A549 (cell line): ENCODE data around the gene EBF3. TPM values are rescaled to one million over a fixed set of nuclear protein-coding genes. Genes with fewer than 3 reads are reported as not detected.

Source experiments
- ATAC-seq, 2 experiments: fragments of 200-7000 bp in 1 of 2; fragments of >200 bp in 1 of 2; cut with Nextera tagmentation in 1 of 2; cut with Tn5 transposase in 1 of 2; 3 replicates each; pipeline versions ENCODE4 v1.8.0 to v1.9.1; 2018 to 2020; ENCODE audit warnings: mild to moderate bottlenecking in 1 of 2, moderate library complexity in 1 of 2
- CTCF ChIA-PET: fragments of 300-600 bp; sonication (Branson Sonifier 250); formaldehyde crosslinking; extraction: SDS; loops from one replicate; lab custom pipeline; 2021; ENCODE audit warnings: antibody characterized with exemption, inconsistent platforms; lab: Yijun Ruan, JAX
- POLR2A ChIA-PET: fragments of 350-600 bp; formaldehyde crosslinking; extraction: SDS; loops from one replicate; lab custom pipeline; 2021; ENCODE audit warnings: antibody characterized with exemption, inconsistent platforms; lab: Yijun Ruan, JAX
- DNase-seq, 2 experiments: peaks; one replicate each; pipeline versions ENCODE4 v3.0.0 to v3.0.0-alpha.2; 2011 to 2016; ENCODE audit warnings: low read depth in 1 of 2, low spot score in 1 of 2
- FAIRE-seq: peaks from 2 replicates; lab custom pipeline; 2011; peaks lifted over from hg19 to GRCh38; lab: Jason Lieb, UNC
- H3K27ac ChIP-seq, 2 experiments: fragments of >200 bp; sonication (Bioruptor Twin); formaldehyde crosslinking; 3 replicates each; pipeline ENCODE4 v1.5.1; 2016 to 2017
- H3K4me1 ChIP-seq: fragments of >200 bp; sonication (Bioruptor Twin); formaldehyde crosslinking; 3 replicates; pipeline ENCODE4 v1.6.1; 2016
- H3K4me2 ChIP-seq: fragments of >200 bp; sonication (Bioruptor Twin); formaldehyde crosslinking; 3 replicates; pipeline ENCODE4 v1.6.1; 2016
- H3K4me3 ChIP-seq: fragments of >200 bp; sonication (Bioruptor Twin); formaldehyde crosslinking; 3 replicates; pipeline ENCODE4 v1.5.1; 2016
- H3K9me3 ChIP-seq: fragments of >200 bp; sonication (Bioruptor Twin); formaldehyde crosslinking; 3 replicates; pipeline ENCODE4 v1.6.1; 2016
- CBX2 ChIP-seq: fragments of 200-600 bp; sonication (generic); IDR thresholded peaks from 2 replicates; pipeline ENCODE4 v1.6.1; 2016; ENCODE audit warnings: low read depth, mild to moderate bottlenecking, borderline replicate concordance
- CBX8 ChIP-seq: fragments of 200-600 bp; sonication (generic); IDR thresholded peaks from 2 replicates; pipeline ENCODE4 v1.6.1; 2016
- CHD2 ChIP-seq: fragments of 150-350 bp; IDR thresholded peaks from 2 replicates; pipeline ENCODE4 v1.6.1; 2014; ENCODE audit warnings: low read length; ENCODE audit not compliant: partially characterized antibody
- GATA3 ChIP-seq: IDR thresholded peaks from 2 replicates; pipeline ENCODE4 v1.6.1; 2012; ENCODE audit warnings: borderline replicate concordance
- JUN ChIP-seq, 2 experiments: fragments of >200 bp; sonication (Bioruptor Twin); formaldehyde crosslinking; IDR thresholded peaks; 2 replicates in 1 of 2; 3 replicates in 1 of 2; pipeline ENCODE4 v1.6.1; 2016 to 2017
- KDM5A ChIP-seq: fragments of 200-600 bp; sonication (generic); IDR thresholded peaks from 2 replicates; pipeline ENCODE4 v1.6.1; 2016; ENCODE audit warnings: antibody characterized with exemption, mild to moderate bottlenecking
- NFE2L2 ChIP-seq: fragments of 150-350 bp; conservative IDR thresholded peaks from 2 replicates; pipeline ENCODE4 v1.6.1; 2014; ENCODE audit warnings: low read length
- NPAS2 ChIP-seq: fragments of 250-450 bp; sonication (Bioruptor Pico); IDR thresholded peaks from 2 replicates; pipeline ENCODE4 v1.8.0; 2022; ENCODE audit warnings: mild to moderate bottlenecking, moderate library complexity, borderline replicate concordance
- POLR2AphosphoS2 ChIP-seq: conservative IDR thresholded peaks from 2 replicates; pipeline ENCODE4 v1.6.1; 2012; ENCODE audit warnings: low read length, improper control_type of control experiment, inconsistent platforms
- RAD21 ChIP-seq, 2 experiments: fragments of >200 bp in 1 of 2; sonication (Bioruptor Twin) in 1 of 2; formaldehyde crosslinking in 1 of 2; IDR thresholded peaks in 1 of 2; conservative IDR thresholded peaks in 1 of 2; 2 replicates in 1 of 2; 3 replicates in 1 of 2; pipeline ENCODE4 v1.6.1; 2012 to 2018; ENCODE audit warnings: inconsistent platforms in 1 of 2
- REST ChIP-seq: fragments of 200-600 bp; sonication (generic); IDR thresholded peaks from 2 replicates; pipeline ENCODE4 v1.6.1; 2016; ENCODE audit warnings: antibody characterized with exemption, mild to moderate bottlenecking, moderate library complexity
- RNF2 ChIP-seq: fragments of 200-600 bp; sonication (generic); IDR thresholded peaks from 2 replicates; pipeline ENCODE4 v1.6.1; 2016; ENCODE audit warnings: low read depth, mild to moderate bottlenecking, antibody characterized with exemption, moderate library complexity, borderline replicate concordance
- WGBS: methylation state at CpG from one replicate; pipeline ENCODE4 v1.1.6; 2017; ENCODE audit errors: missing lambda C conversion rate; 5-methylcytosine and 5-hydroxymethylcytosine counted together
- polyA plus RNA-seq, 4 experiments: library from polyadenylated mRNA; depleted of rRNA in 3 of 4; stranded (reverse); fragments of >200 nt; fragmentation: RNase III in 1 of 4; extraction: RNeasy Plus Mini Kit Qiagen cat#74134 plus additional on column Dnase treatment in 1 of 4; gene quantifications; 2 replicates in 3 of 4; 3 replicates in 1 of 4; pipeline ENCODE4 v1.2.3, GENCODE V29; 2011 to 2017
- TF ChIP-seq, protein P1 (sequence below): fragments of 450-650 bp; IDR thresholded peaks from 2 replicates; pipeline ENCODE4 v1.6.1; 2014; ENCODE audit warnings: antibody characterized with exemption
- TF ChIP-seq, protein P2 (sequence below): fragments of 150-350 bp; IDR thresholded peaks from 2 replicates; pipeline ENCODE4 v1.6.1; 2014; ENCODE audit warnings: low read depth, mild to moderate bottlenecking, low read length
- TF ChIP-seq, protein P3 (sequence below): IDR thresholded peaks from 2 replicates; pipeline ENCODE4 v1.6.1; 2012

Gene EBF3
- polyA plus RNA-seq, 2 of the 4 experiments (the other 2 are of a cell fraction): 0.12 TPM; not detected in 1

GRCh38 chr10:129841071-129841470 lies 123.0 kb downstream of the EBF3 start:
- H3K4me2 ChIP-seq: no peak overlapping the region
- H3K9me3 ChIP-seq: no peaks in the 10 kb centered on the region
- ATAC-seq (no peak), FAIRE-seq (no peak), DNase-seq (no peak)
- no peak overlapping the region for H3K27ac ChIP-seq
- POLR2A ChIA-PET: no interaction called here
- WGBS: 55% methylated on average over 16 of the region's 16 CpGs
- no peaks in the 10 kb centered on the region for H3K4me1 ChIP-seq
- no peak overlapping the region for H3K4me3 ChIP-seq
- CTCF ChIA-PET: interaction anchor here (0.6 kb wide), 1 partner anchor 403 kb away, joined by 3 read pairs; no protein-coding TSS in a partner anchor
- no peak for TF ChIP-seq GATA3
- TF ChIP-seq, protein P1, sequence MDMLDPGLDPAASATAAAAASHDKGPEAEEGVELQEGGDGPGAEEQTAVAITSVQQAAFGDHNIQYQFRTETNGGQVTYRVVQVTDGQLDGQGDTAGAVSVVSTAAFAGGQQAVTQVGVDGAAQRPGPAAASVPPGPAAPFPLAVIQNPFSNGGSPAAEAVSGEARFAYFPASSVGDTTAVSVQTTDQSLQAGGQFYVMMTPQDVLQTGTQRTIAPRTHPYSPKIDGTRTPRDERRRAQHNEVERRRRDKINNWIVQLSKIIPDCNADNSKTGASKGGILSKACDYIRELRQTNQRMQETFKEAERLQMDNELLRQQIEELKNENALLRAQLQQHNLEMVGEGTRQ: no peak
- TF ChIP-seq NPAS2 (CRISPR knock-in tag): no peak
- TF ChIP-seq, protein P2, sequence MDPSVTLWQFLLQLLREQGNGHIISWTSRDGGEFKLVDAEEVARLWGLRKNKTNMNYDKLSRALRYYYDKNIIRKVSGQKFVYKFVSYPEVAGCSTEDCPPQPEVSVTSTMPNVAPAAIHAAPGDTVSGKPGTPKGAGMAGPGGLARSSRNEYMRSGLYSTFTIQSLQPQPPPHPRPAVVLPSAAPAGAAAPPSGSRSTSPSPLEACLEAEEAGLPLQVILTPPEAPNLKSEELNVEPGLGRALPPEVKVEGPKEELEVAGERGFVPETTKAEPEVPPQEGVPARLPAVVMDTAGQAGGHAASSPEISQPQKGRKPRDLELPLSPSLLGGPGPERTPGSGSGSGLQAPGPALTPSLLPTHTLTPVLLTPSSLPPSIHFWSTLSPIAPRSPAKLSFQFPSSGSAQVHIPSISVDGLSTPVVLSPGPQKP: no peak
- no peak for TF ChIP-seq KDM5A
- no peak for TF ChIP-seq JUN (IDR thresholded peaks at IDR 0.05)

DNA sequence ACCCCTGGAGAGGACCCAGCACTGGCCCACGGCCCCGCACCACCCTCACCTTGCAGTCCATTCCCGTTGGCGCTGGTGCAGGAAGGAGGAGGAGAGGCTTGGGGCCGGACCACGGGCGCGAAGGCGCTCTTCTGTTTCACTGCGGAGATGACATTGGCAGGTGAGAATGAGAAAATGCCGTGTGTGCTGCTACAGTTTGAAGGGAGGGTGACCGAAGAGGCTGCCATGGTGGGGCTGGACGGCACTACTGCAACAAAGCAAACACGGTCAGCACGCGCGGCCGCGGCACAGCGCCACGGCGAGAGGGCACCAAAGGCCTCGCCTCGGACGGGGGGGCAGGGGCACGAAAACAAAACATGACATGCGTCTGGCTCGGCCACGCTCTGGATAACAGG lies 123.9 kb downstream of the EBF3 start:
- CTCF ChIA-PET: no interaction called here
- 74% methylated on average over 27 of the region's 29 CpGs for WGBS
- POLR2A ChIA-PET: no interaction called here
- TF ChIP-seq CBX2 (no peak), CHD2 (no peak), REST (no peak), NFE2L2 (no peak), POLR2AphosphoS2 (no peak), RNF2 (no peak), RAD21 (conservative IDR thresholded peaks at IDR 0.05 in 1 of 2, IDR thresholded peaks at IDR 0.05 in 1 of 2) (no peak), CBX8 (no peak)
- TF ChIP-seq, protein P3, sequence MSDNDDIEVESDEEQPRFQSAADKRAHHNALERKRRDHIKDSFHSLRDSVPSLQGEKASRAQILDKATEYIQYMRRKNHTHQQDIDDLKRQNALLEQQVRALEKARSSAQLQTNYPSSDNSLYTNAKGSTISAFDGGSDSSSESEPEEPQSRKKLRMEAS: no peak
- TF ChIP-seq, protein P2: no peak
- FAIRE-seq (no peak), ATAC-seq (no peak), DNase-seq (no peak)
- Histone ChIP-seq H3K27ac (no peak overlapping the region), H3K4me3 (no peak overlapping the region), H3K9me3 (no peaks in the 10 kb centered on the region), H3K4me2 (no peak overlapping the region), H3K4me1 (no peaks in the 10 kb centered on the region)
